HG03060 (cell line): ENCODE measurements around the gene LDHD.
"Not testable (repeated sequence)": the region's sequence is repeated elsewhere in the genome, so short reads cannot be mapped to it uniquely, and the experiment has no call there.

Experiments
- ATAC-seq: cut with Tn5 transposase; IDR thresholded peaks from one replicate; pipeline ENCODE4 v1.9.1; 2021; ENCODE audit warnings: low read depth, moderate number of reproducible peaks; ENCODE audit not compliant: unreplicated experiment

The LDHD gene

DNA sequence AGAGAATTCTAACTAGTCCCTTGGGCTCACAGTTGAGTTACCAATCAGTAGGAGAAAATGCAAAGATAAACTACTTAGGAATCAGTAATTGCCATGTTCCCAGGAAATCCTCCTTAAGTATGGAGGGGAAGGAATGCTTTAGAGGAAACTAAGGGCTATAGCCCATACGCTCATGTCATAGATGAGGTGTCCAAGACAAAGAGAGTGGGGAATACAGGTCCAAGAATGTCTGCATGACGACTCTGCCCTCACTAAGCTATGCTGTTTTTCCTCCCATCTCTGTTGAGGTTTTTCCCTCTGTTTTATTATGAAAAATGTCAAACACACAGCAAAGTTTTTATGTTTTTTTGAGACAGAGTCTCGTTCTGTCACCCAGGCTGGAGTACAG lies 16.0 kb downstream of the LDHD start:
- ATAC-seq = no peak

DNA sequence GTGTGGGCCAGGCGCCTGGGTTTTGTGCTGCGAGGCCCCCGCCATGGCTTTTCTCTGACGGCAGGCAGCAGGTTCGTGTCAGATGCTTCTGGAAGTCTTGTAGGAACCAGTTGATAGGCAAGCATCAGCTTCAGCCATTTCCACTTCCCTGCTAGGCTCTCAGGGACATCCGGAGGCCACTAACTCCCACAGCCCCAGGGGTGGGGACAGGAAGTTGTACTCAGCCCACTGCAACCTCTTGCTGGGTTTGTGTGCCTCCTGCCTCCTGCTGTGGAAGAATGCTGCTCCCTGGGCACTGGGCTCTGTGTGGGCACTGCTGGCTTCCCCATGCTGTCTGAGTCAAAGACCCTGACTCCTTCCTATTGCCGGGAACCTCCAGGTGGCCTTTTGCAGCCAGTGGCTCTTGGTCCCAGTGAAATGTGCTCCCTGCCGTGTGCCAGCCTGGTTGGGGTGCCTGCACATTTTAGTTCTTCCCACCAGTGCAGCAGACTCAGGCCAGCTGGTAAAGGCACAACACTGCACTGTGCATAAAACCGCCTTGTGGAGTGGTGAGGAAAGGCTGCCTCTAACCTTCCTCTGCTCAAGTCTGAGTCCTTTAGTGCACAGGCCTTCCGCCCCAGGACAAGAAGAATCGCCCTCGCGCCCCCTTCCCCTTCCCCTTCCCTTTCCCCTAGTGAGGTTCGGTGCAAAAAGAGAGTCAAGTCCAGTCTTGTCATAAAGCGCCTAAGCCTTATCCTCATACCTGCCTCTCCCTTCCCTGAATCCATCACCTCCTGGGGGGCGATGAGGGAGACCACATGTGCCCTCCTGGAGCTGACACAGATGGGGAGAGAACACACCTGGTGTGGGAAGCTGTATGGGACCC lies 16.6 kb downstream of the LDHD start:
- no peak for ATAC-seq

DNA sequence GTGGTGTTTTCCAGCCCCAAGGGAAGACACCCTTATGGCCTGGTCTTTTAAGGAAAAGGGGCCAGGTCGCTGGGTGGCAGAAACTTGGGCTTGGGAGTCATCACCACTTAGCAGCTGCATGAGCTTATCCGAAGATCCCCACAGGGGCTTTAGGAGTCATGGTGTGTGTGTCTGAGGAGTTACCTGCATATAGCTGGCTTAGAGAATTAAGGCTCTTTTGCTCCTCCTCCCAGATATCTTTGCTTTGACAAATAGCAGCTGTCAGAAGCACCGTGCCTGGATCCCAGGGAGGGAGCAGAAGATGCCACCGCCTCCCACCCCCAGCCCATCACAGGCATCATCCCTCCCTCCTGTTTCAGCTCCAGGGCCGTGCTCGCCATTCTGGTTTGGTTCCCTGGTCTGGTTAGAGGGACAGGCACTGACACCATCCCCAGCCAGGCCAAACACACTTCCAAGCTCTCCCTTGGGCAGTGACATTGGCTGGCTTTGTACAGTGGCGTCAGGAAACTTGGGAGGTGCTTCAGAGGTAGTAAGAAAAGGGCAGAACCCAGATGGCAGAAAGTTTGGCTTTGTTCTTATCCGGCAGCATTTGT lies 17.4 kb downstream of the LDHD start:
- ATAC-seq = no peak

DNA sequence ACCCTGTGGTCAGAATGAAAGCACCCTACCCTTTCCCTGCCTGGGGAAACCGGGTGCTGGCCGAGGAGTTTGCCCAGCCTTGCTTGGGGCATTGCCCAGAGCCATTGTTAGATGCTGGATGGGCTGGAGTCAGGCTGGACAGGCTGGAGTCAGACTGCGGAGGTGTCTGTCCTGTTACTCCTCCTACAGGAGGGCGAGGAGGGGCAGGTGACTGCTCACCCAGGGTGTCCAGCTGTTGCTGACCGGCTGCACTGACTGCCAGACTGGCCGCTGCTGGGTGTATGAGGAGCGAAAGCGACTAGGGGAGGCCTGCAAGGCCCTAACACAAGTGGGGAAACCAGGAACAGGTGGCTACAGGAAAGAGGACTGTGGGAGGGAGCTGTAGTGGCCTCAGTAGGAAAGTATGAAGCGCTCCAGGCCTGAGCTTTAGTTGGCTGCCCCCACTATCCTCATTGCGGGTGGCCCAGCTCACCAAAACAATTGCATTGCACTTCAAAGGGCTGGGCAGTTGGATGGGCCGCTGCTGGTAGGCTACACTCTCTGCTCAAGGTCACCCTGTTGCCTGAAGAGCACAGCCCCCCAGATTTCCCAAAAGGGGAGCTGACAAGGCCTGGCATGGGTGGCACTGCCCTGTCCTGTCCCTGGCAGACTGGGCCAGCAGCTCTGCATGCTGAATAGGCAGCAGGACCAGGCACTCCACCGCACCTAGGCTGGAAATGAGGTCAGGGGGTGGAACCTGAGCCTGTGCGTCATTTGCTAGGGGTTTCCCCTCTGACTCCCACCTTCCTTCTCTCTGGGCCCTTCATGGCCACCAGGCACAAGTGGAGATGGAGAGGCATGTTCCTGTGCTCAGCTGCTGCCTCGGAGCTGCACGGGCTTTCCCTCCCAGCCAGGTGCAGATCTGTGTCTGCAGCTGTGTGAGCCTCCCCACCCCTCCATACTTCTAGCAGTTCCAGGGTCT lies 18.4 kb downstream of the LDHD start:
- no peak for ATAC-seq

DNA sequence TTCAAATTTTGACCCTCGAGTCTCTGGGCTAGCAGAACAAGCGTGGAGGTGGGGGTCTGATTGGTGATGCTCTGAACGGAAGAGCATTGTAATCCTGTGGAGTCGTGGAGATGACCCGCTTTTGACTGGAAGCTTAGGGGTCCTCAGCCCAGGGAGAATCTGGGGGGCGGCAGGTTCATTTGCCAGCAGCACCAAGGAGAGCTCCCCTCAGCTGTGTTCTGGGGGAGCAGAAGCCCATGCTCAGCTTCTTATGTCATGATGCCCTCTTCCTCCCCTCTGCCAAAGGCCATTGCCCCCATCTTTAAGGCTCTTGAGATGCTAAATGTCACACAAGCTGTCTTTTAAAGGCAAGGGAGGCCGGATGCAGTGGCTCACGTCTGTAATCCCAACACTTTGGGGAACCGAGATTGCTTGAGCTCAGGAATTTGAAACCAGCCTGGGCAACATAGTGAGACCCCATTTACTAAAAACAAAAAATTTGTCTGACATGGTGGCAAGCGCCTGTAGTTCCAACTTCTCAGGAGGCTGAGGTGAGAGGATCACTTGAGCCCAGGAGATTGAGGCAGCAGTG lies 19.3 kb downstream of the LDHD start:
- no peak for ATAC-seq

DNA sequence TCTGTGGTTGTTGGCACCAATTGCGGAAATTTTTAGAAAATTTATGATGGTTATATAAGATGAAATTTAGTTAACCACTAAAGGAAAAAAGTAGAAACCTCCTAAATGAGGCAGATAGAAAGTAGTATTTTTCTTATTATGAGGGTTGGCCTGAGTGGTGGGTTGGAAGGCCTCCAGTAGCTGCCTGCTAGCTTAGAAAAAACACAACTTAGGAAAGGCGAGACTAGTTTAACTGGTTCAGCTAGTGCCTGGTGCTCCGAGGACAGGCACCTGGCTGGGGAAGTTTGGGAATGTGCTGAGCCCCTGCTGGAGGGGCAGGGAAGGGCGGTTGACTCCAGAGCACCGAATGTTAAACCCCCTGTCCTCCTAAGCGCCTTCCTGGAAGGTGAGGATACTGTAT lies 19.9 kb downstream of the LDHD start:
- no peak for ATAC-seq

DNA sequence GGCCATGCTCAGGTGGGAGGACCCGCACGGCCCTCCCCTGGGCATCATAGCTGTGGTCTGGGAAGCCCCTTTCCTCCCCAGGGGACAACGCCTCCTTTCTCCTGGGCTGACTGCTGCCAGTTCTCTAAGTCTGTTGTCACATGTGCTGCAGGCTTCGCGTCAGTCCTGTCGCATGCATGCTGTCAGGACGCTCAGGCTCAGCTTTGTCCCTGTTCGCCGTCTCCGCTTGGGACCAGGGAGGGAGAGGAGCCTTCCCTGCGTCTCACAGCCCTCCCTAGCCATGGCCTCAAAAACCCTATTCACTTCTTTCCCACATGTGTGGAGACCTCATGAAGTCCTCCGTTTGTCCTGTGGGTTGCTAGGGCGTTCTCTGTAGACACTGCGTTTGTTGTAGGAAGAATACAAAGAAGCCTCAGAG lies 21.4 kb downstream of the LDHD start:
- ATAC-seq = no peak

DNA sequence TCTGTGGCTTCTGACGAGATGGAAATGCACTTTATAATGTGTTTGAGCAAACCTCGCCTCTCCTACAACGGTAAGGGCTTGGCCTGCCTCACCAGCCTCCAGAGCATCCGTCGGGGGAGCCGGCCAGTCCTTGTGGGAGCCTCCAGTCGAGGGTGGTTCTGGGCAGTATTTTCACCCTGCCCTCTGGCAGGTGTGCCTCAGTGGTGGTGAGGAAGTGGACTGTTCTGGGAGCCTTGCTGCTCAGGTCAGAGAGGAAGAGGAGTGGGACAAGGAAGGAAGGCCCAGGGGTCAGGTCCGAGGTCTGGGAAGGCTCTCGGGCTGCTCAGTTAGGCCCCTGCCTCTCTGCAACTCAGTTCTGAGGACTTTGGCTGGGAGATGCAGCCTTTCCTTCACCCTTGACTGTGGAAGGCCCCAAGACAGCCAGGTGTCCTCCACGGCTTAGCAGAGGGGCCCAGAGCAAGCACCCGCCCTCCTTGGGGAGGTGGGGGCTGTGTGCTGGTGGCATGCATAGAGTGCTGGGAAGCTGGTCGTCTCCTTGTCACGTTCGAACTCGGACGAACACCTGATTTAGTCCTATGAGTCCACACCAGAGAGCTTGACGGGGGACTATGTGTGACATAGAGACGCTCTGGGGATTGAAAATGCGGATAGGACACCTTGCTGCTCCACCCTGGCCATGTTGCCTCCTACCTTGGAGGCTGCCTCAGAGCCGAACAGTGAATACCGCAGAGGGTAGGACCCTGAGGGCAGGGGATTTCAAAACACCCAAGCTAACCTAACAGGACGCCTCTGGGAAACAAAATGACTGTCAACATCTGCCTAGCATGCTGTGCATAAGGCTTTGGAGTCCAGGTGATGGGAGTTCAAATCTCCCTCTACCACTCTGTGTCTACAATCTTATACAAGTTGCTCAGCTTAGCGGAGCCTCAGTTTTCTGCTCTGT lies 22.7 kb downstream of the LDHD start:
- ATAC-seq = no peak

DNA sequence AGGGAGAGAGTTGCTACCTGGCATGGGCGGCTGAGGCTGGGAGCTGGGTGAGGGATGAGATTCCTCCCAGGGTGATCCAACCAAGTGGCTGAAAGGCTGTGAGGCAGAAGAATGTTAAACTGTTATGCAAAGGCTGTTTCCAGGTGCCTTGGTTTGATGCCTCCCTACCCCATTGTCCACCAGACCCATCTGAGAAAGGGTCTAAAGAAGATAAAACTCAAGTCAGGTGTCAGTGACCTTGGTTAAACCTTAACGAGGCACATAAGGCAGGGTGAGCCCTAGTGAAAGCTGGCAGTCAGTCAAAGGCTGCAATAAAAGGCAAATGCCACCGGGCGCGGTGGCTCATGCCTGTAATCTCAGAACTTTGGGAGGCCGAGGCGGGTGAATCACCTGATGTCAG lies 23.8 kb downstream of the LDHD start:
- ATAC-seq = no peak

DNA sequence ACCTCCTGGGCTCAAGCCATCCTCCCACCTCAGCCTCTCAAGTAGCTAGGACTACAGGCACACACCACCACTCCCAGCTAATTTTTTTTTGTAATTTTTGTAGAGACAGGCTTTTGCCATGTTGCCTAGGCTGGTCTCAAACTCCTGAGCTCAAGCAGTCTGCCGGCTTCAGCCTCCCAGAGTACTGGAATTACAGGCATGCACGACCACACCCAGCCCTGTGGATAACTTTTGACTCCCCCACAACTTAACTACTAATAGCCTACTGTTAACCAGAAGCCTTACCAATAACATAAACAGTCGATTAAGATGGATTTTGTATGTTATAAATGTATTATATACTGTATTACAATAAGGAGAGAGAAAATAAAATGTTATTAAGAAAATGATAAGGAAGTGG lies 25.0 kb downstream of the LDHD start:
- ATAC-seq = not testable (repeated sequence)

DNA sequence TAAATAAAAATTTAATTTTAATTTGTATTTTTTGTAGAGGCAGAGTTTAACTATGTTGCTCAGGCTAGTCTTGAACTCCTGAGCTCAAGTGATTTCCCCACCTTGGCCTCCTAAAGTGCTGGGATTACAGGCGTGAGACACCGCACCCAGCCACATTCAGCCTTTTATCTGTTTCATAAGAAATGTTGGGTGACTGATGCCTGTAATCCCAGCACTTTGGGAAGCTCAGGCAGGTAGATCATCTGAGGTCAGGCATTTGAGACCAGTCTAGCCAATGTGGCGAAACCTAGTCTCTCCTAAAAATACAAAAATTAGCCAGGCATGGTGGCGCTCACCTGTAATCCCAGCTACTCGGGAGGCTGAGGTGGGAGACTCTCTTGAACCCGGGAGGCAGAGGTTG lies 25.7 kb downstream of the LDHD start:
- ATAC-seq = not testable (repeated sequence)

DNA sequence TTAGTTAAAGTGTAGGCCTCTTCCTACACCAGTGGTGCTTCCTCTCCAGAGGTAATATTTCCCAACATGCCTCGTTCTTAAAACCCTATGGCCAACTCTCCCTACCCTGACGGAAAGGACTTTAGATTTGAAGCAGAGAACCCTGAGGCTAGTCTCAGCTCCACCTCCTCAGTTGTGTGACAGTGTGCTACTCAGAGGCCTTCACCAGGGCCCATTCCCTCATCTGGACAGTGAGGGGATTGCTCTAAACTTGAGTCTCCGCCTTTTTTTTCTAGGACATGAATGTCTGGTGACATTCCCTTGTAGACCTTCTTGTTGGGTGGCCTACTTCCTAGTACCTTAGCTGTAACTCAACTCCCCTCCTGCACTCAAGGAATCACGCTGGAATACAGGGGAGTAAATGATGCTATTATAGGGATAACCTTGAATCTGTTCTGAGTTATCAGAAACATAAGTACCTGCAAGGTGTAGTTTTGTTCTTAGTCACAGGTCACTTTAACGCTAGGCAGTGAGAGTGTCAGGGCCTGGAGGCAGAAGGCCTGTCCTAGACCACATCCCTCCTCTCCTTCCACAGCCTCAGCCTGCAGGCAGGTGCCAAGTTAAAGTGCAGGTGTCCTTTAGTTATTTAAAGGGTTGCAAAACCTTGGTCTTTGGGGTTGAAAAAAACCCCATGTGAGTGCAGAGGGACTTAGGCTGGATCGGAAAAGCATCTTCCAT lies 26.9 kb downstream of the LDHD start:
- ATAC-seq = no peak

DNA sequence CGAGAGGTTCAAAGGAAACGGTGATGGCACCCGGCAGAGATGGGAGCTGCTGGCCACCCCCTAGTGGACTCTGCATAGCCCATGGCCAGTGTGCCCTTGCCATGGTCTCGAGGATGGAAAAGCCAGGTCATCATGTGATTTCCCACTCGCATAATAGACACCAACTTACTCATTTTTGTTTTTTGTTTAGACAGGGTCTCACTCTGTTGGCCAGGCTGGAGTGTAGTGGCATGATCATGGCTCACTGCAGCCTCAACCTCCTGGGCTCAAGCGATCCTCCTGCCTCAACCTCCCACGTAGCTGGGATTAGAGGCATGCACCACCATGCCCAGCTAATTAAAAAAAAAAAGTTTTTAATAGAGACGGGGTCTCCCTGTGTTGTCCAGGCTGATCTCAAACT lies 27.6 kb downstream of the LDHD start:
- no peak for ATAC-seq

DNA sequence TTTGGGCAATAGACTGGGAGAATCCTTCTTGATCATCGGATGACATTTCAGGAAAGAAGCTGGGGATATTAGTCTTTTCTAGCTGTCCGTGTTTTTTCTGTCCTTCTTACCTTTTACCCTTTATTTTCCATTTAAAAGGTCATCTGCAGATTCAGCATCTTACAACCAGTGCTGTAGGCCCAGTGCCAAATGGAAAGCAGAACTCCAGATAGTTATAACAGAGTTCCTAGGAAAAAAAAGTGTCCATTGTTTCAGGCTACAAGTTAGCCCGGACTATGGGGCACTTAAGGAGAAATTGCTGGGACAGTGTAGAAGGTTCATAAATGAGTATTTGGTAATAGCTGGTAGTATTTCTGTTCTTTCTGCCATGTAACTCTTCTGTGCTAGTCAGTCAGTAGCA lies 28.4 kb downstream of the LDHD start:
- ATAC-seq = no peak

DNA sequence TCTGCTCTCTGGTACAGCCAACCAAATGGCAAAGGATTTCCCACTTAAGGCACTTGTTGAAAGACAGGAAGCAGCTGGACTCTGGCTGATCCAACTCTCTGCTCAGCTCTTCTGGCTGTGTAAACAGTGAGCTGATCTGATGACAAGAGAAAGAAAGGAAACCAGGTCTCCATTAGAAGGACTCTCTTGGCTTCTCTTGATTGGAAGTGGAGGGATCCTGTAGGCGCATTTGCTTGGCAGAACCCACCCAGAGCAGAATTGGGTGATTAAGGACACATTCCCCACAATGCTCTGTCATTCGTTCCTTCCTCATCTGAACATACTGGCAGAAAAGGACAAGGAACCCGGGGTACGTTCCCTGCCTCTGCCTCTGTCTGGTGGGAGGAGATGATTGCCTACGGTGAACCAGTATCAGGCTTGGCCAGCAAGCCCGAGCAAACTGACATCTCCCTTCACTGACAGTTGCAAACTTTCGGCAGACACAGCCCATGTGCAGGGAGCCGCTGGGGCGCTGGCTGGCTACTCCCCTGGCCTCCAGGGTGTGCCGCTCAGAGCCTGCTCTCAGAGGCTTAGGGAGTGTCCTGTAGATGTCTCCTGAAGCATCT lies 29.1 kb downstream of the LDHD start:
- no peak for ATAC-seq

DNA sequence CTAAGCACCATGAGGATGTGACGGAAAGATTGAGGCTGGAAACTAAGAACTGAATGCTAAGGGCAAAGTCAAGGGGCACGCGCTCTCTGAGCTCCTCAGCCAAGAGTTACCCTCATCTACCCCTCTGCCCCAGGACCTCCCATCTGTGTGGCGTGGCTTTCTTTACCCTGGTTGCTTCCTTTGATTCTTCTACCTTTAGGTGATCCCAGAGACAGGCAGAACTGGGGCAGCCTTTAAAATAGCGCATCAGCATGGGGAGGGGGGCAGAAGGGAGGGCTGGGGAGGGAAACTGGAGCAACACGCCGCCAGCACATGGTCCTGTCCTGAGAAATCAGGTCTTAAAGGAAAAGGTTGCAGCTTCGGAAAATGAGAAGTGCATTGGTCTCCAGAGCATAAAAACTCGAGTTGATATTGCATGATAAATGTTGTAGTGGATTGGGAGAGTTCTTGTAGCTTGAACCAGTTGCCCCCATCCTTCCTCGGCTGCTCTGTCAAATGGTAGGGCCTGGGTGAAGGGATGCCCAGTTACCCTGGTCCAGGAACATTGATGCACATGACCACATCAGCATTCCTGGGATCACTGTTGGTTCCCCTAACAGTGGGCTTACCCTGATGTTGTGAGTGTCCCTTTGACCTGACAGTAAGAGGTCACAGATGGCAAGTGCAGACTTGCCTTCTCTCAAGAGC lies 29.7 kb downstream of the LDHD start:
- ATAC-seq = no peak

DNA sequence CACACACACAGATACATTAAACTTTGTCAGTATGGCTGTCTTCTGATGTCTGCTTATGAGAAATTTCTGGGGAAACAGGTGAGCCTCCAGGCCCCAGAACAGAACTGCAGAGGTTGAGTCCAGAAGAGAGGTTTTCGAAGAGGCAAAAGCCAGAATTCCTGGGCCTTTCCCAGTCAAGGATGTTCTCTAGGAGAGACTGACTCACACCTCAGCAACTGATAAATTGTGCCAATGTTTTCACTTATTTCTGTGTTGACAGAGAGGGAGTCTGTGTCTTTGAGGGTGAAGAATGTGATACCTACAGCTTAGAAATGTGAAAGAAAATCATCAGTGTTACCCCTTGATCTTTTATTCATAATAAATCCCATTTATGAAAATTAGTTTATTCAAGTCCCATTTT lies 30.3 kb downstream of the LDHD start:
- no peak for ATAC-seq

DNA sequence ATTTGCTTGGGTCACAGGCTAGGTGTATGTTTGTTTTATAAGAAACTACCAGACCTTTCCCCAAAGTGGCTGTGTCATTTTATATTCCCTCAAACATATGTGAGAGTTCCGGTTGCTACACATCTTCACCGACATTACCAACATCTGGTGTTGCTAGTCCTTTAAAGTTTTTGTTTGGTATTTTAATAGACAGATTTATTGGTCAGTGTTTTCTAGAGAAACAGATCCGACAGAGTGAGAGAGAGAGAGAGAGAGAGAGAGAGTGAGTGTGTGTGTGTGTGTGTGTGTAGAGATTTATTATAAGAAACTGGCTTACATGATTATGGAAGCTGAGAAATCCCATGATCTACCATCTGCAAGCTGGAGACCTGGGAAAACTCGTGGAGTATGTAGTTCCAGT lies 31.0 kb downstream of the LDHD start:
- no peak for ATAC-seq
